ENCODE results near the gene DCLK1. TPM values are rescaled to one million over a fixed set of nuclear protein-coding genes. Genes with fewer than 3 reads are reported as not detected.

Gene DCLK1
- total RNA-seq, 1 experiment from 2014 or later: not detected

GRCh38 chr13:35926859-35927530 is 204.2 kb downstream of the DCLK1 start:
- DNase-seq (ENCODE audit: low spot score): no peak
- in situ Hi-C loops (cut with HindIII; ENCODE audit: low sequenced_read_pairs): no loop called here

- no peak for DNase-seq (ENCODE audit: low spot score)
- in situ Hi-C loops (cut with HindIII; ENCODE audit: low sequenced_read_pairs): no loop called here
Observed at GRCh38 chr13:35925669-35926068, 205.5 kb downstream of the DCLK1 start.

GRCh38 chr13:35923347-35923746 is 207.8 kb downstream of the DCLK1 start:
- in situ Hi-C loops (cut with HindIII; ENCODE audit: low sequenced_read_pairs): no loop called here
- DNase-seq (ENCODE audit: low spot score): no peak

GRCh38 chr13:35920816-35921215 is 210.4 kb downstream of the DCLK1 start:
- in situ Hi-C loops (cut with HindIII; ENCODE audit: low sequenced_read_pairs): no loop called here

GRCh38 chr13:35917942-35918645 is 213.1 kb downstream of the DCLK1 start:
- in situ Hi-C loops (cut with HindIII; ENCODE audit: low sequenced_read_pairs): no loop called here
- no peak for DNase-seq (ENCODE audit: low spot score)

More at GRCh38 chr13:35920816-35921215, 210.4 kb downstream of the DCLK1 start:
- no peak for DNase-seq (ENCODE audit: low spot score)

GRCh38 chr13:35917252-35917941 is 213.8 kb downstream of the DCLK1 start:
- in situ Hi-C loops (cut with HindIII; ENCODE audit: low sequenced_read_pairs): no loop called here
- no peak for DNase-seq (ENCODE audit: low spot score)

GRCh38 chr13:35916146-35916545 is 215.0 kb downstream of the DCLK1 start:
- in situ Hi-C loops (cut with HindIII; ENCODE audit: low sequenced_read_pairs): no loop called here

GRCh38 chr13:35914662-35915061 is 216.5 kb downstream of the DCLK1 start:
- DNase-seq (ENCODE audit: low spot score): no peak
- in situ Hi-C loops (cut with HindIII; ENCODE audit: low sequenced_read_pairs): no loop called here

More at GRCh38 chr13:35916146-35916545, 215.0 kb downstream of the DCLK1 start:
- DNase-seq (ENCODE audit: low spot score): no peak

- DNase-seq (ENCODE audit: low spot score): no peak
- in situ Hi-C loops (cut with HindIII; ENCODE audit: low sequenced_read_pairs): no loop called here
Observed at GRCh38 chr13:35912841-35913240, 218.3 kb downstream of the DCLK1 start.

GRCh38 chr13:35909837-35910540 is 221.2 kb downstream of the DCLK1 start:
- in situ Hi-C loops (cut with HindIII; ENCODE audit: low sequenced_read_pairs): no loop called here
- DNase-seq (ENCODE audit: low spot score): peak; percentile 21

- no peak for DNase-seq (ENCODE audit: low spot score)
- in situ Hi-C loops (cut with HindIII; ENCODE audit: low sequenced_read_pairs): no loop called here
Observed at GRCh38 chr13:35909091-35909490, 222.1 kb downstream of the DCLK1 start.

GRCh38 chr13:35908226-35908625 is 223.0 kb downstream of the DCLK1 start:
- in situ Hi-C loops (cut with HindIII; ENCODE audit: low sequenced_read_pairs): no loop called here
- no peak for DNase-seq (ENCODE audit: low spot score)

GRCh38 chr13:35906636-35907035 is 224.5 kb downstream of the DCLK1 start:
- in situ Hi-C loops (cut with HindIII; ENCODE audit: low sequenced_read_pairs): no loop called here

GRCh38 chr13:35903075-35903474 is 228.1 kb downstream of the DCLK1 start:
- in situ Hi-C loops (cut with HindIII; ENCODE audit: low sequenced_read_pairs): no loop called here
- no peak for DNase-seq (ENCODE audit: low spot score)

More at GRCh38 chr13:35906636-35907035, 224.5 kb downstream of the DCLK1 start:
- no peak for DNase-seq (ENCODE audit: low spot score)

- in situ Hi-C loops (cut with HindIII; ENCODE audit: low sequenced_read_pairs): no loop called here
- DNase-seq (ENCODE audit: low spot score): no peak
Observed at GRCh38 chr13:35898041-35898440, 233.1 kb downstream of the DCLK1 start.

GRCh38 chr13:35894636-35895035 is 236.5 kb downstream of the DCLK1 start:
- no peak for DNase-seq (ENCODE audit: low spot score)
- in situ Hi-C loops (cut with HindIII; ENCODE audit: low sequenced_read_pairs): no loop called here

- DNase-seq (ENCODE audit: low spot score): no peak
- in situ Hi-C loops (cut with HindIII; ENCODE audit: low sequenced_read_pairs): no loop called here
Observed at GRCh38 chr13:35892837-35893814, 238.1 kb downstream of the DCLK1 start.
